NCI-H2227 (cell line): ENCODE data around the gene TBPL1.
"Not testable (repeated sequence)": the region's sequence is repeated elsewhere in the genome, so short reads cannot be mapped to it uniquely, and the experiment has no call there.

Source experiments
- DNase-seq: peaks from one replicate; lab custom pipeline; 2025; ENCODE audit not compliant: unreplicated experiment; lab: John Stamatoyannopoulos, UW

The TBPL1 gene

GRCh38 chr6:133951881-133952814 is 876 bp upstream of the TBPL1 start:
- DNase-seq, result peak; percentile 66

- DNase-seq, result no peak
These were observed 801 bp downstream of the TBPL1 start for GRCh38 chr6:133953634-133954415.

- DNase-seq, result no peak
These were observed 1.9 kb downstream of the TBPL1 start for GRCh38 chr6:133954657-133955576.

DNA sequence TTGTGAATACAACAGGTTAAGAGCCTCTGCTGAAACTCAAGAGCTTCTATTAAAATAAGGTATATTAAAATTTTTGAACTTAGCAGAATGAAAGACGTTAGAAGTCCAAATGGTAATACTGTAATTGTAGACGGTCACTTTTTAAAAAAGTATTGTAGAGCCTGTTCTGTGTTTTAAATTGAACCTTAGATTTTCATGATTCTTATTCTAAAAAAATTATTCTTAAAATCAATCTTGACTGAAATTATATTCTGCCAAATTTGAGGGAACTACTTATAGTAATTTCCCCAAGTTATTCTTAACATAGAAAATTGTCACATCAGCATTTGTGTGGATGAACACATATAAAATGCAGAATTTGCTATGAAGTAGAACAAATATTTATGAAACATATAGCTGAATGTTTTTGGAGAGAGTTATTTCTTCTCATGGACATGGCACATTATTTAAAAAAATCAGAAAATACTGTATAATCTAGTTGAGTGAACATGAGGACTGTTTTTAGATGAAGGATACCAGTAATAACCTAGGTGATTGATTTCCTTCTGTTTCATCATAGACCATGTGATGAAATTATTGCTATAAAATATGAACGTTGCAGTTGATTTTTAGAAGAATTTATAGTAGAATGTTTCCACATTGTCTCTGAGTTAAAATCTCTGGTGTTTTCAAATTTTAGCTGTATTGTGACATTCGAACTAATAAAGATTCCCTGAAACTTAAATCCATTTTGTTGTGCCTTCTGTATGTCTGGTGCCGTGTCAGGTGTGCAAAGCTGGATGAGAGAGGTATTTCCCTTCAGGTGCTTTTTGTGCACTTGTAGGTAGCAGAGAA is 2.8 kb downstream of the TBPL1 start:
- no peak for DNase-seq

- peak; percentile 4 for DNase-seq
These were observed 3.5 kb downstream of the TBPL1 start for GRCh38 chr6:133956416-133957049.

- no peak for DNase-seq
These were observed 4.2 kb downstream of the TBPL1 start for GRCh38 chr6:133957227-133957626.

DNA sequence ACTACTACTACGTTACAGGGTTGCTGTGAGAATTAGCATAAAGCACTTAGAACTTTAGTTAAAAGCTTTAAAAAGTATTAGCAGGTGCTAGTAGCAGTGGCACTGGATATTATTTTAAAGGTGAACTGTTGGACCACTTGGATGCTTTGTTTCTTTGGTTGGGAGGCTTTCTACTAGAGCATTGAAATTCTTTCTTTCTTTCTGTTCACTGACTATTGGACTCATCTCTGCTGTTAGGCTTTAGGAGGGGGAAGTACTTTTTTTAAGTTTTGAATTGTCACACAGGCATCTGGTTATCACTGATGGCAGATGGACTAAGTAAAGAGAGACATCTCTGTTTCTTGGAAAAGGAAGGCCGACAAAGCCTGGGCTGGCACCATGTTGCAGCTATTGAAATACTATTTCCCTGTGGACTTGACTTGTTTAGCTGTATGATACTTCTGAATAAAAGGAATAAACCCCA is 4.8 kb downstream of the TBPL1 start:
- no peak for DNase-seq

DNA sequence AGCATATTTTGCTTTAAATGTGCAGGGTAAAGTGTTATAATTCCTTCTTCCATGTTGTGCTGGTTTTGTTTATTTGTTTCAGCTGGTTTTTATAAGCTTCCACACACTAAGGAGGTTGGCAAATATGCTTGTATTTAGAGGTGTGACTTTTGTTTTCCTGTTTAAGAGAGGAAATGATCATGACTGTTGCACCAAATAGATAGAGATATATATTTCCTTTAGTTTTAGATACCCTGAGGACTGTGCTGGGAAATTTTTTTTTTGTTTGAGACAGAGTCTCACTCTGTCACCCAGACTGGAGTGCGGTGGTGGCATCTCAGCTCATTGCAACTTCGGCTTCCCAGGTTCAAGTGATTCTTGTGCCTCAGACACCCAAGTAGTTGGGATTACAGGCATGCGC is 5.8 kb downstream of the TBPL1 start:
- DNase-seq, result no peak

DNA sequence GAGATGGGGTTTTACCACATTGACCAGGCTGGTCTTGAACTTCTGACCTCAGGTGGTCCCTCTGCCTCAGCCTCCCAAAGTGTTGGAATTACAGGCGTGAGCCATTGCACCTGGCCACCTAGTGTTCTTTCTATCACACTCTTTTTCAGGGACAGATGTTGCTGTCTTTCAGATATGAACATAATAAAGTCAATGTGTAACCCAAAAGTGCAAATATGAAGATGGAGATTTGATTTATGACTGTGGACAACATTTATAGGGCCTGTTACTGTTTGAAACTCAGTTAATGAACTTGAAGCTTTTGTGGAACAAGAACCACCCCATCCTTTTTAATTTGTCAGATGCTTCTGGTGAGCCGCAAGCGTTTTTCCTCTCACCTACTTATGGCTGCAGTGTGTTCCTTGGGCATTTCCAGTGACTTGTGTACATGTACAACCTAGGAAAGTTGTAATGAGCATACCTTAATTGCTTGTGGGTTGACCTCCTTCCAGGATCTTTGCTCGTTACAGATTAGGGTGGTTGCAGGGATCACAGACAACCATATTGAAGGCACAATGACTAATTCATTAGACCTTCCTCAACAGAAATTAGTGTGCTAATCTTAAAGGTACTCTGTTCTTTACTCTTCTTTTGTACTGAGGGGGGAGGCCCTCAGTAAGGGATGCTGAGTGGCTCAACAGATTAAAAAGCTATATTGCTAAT is 6.8 kb downstream of the TBPL1 start:
- DNase-seq, result no peak

- DNase-seq, result no peak
These were observed 8.8 kb downstream of the TBPL1 start for GRCh38 chr6:133961831-133962230.

DNA sequence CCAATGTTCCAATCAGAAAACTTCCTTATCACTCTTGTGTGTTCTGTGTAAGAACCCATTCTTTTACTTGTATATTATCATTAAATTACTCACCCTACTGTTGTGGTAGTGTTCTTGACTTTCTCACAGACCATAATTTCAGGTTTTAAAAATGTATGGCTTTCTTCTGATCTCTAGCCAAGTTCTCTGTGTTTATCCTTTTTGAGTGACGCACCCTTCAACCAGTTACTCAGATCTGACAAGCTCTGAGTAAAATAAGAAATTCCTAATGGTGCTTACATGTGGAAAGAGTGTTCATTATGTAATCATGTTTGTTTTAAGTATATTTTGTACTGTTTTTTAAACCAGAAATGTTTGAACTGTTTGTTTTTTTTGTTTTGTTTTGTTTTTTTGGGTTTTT is 11.0 kb downstream of the TBPL1 start:
- DNase-seq, result no peak

DNA sequence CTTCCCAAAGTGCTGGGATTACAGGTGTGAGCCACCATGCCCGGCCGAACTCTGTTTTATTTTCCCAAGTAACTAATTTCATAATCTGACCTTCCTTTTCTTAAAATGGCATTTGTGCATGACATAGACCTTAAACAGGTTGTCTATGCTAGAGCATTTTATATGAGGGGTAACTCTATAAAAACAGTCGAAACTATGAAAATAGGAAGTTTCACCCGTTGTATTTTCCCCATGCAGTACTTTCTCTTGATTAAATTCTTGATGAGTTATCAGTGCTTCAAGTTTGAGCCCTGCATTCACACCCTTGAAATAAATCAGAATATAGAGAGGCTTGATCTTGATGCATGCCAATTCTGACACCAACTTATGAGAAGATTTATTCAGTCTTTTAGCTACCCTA is 11.7 kb downstream of the TBPL1 start:
- no peak for DNase-seq

- DNase-seq, result peak; percentile 3
These were observed 12.9 kb downstream of the TBPL1 start for GRCh38 chr6:133965817-133966360.

GRCh38 chr6:133966654-133967329 is 13.8 kb downstream of the TBPL1 start:
- DNase-seq, result no peak

DNA sequence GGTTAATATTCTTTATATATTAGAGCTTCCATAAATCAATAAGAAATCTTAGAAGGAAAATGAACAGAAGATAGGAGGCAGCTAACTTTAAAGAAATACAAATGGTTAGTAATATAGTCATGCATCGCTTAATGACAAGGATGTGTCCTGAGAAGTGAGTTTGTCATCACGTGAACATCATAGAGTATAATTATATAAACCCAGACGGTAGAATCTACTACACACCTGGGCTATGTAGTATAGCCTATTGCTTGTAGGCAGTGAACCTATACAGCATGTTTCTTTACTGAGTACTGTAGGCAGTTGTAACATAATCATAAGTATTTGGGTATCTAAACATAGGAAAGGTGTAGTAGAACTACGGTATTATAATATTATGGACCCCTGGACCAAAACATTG is 14.3 kb downstream of the TBPL1 start:
- DNase-seq, result no peak

- not testable (repeated sequence) for DNase-seq
These were observed 14.8 kb downstream of the TBPL1 start for GRCh38 chr6:133967835-133968234.

GRCh38 chr6:133969285-133969920 is 16.4 kb downstream of the TBPL1 start:
- no peak for DNase-seq

DNA sequence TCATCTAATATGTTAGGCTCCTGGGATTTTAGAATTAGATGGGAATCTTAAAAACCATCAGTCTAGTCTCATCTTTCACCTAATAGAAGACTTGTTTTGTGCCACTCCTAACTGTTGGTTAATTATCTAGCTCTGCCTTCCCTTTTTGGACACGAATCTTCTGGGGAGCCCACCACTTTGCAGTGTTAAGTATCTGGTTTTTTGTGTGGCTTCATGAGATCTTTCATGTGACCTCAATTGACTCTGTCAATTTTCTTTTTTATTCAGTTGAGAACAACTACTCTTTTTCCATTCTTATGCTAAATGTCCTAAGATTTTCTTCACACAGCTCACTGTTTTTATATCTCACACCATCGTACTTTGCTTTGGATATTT is 16.9 kb downstream of the TBPL1 start:
- DNase-seq, result no peak
